Measurements from ENCODE around the gene CFDP1.

GRCh38 chr16:75374388-75374787 lies 58.9 kb downstream of the CFDP1 start:
- TF ChIP-seq, protein P1, sequence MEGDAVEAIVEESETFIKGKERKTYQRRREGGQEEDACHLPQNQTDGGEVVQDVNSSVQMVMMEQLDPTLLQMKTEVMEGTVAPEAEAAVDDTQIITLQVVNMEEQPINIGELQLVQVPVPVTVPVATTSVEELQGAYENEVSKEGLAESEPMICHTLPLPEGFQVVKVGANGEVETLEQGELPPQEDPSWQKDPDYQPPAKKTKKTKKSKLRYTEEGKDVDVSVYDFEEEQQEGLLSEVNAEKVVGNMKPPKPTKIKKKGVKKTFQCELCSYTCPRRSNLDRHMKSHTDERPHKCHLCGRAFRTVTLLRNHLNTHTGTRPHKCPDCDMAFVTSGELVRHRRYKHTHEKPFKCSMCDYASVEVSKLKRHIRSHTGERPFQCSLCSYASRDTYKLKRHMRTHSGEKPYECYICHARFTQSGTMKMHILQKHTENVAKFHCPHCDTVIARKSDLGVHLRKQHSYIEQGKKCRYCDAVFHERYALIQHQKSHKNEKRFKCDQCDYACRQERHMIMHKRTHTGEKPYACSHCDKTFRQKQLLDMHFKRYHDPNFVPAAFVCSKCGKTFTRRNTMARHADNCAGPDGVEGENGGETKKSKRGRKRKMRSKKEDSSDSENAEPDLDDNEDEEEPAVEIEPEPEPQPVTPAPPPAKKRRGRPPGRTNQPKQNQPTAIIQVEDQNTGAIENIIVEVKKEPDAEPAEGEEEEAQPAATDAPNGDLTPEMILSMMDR (conservative IDR thresholded peaks at IDR 0.05 in 1 of 2, IDR thresholded peaks at IDR 0.05 in 1 of 2; ENCODE audit: low read depth in 1 of 2, low read length in 2 of 2) = no peak
- TF ChIP-seq EZH2 (IDR thresholded peaks at IDR 0.05; ENCODE audit: low read length, missing control alignments) = no peak

Data from fibroblast of lung (primary cell).